22Rv1 (cell line): Measurements from ENCODE around the gene CLASP2.

Experiments used
- H3K27ac ChIP-seq: fragments of 450-650 bp; 2 replicates; pipeline ENCODE4 v1.5.1; 2017
- ZFX ChIP-seq: fragments of 450-650 bp; IDR thresholded peaks from 2 replicates; pipeline ENCODE4 v1.6.1; 2017; ENCODE audit warnings: antibody characterized with exemption, borderline replicate concordance
- TF ChIP-seq, protein P1 (sequence below): fragments of 450-650 bp; IDR thresholded peaks from 2 replicates; pipeline ENCODE4 v1.5.1; 2017; ENCODE audit warnings: mild to moderate bottlenecking

Gene CLASP2

DNA sequence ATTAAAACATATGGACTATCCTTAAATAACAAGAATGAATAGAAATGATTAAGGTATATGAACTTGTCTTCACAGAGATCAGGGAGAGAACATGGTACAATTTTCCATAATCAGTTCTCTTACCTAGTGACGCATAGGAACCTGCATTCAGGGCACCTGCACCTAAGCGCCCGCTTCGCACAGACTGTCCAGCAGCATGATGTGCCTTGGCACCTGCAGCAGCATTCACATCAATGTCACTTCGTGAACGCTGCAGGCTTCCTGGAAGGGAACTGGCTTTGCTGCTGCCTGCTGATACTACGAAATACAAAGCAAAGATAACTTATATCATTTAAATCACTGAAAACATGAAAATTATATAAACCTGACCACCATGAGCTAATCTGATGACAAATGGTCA, 115.2 kb downstream of the CLASP2 start:
- no peak overlapping the region for H3K27ac ChIP-seq
- no peak for TF ChIP-seq ZFX
- TF ChIP-seq, protein P1, sequence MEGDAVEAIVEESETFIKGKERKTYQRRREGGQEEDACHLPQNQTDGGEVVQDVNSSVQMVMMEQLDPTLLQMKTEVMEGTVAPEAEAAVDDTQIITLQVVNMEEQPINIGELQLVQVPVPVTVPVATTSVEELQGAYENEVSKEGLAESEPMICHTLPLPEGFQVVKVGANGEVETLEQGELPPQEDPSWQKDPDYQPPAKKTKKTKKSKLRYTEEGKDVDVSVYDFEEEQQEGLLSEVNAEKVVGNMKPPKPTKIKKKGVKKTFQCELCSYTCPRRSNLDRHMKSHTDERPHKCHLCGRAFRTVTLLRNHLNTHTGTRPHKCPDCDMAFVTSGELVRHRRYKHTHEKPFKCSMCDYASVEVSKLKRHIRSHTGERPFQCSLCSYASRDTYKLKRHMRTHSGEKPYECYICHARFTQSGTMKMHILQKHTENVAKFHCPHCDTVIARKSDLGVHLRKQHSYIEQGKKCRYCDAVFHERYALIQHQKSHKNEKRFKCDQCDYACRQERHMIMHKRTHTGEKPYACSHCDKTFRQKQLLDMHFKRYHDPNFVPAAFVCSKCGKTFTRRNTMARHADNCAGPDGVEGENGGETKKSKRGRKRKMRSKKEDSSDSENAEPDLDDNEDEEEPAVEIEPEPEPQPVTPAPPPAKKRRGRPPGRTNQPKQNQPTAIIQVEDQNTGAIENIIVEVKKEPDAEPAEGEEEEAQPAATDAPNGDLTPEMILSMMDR: no peak

DNA sequence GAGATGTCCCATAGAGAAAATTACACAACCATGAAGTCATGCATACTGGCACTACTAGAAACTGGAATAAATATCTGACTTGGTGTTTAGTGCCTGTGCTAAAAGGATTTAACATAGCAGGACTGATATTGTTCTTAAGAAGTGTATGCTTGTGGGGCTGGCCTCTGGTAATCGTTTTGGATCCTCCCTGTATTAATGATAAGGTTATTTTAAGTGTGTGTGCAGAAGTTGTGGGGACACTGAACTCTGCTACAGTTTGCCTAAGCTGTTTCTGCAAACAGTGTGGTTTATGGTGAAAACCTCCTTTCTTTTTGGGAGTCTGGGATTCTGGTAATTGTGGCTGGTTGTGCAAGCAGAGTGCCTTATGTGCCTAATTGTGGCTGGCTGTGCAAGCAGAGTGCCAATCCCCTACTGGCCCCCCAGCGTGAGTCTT, 120.8 kb downstream of the CLASP2 start:
- TF ChIP-seq ZFX: no peak
- TF ChIP-seq, protein P1: no peak
- H3K27ac ChIP-seq: no peak overlapping the region

DNA sequence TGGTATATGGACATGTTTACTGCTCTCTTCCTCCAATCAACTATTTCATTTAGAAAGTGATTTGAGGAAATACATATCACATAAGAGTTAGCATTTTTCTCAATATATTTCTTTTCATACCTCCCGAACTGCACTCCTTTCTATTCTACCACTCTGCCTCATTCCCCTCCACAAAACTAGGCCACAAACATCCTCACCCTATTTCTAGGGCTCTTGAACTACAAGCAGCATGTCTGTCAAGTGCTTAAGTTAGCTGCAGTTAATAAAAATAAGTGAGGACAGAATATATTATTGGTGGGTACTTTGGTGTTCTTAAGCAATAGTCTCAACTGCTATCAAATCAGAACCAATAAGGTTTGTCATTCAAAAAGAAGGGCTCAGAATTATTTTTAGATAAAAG, 125.1 kb downstream of the CLASP2 start:
- no peak overlapping the region for H3K27ac ChIP-seq
- TF ChIP-seq, protein P1: no peak
- no peak for TF ChIP-seq ZFX

DNA sequence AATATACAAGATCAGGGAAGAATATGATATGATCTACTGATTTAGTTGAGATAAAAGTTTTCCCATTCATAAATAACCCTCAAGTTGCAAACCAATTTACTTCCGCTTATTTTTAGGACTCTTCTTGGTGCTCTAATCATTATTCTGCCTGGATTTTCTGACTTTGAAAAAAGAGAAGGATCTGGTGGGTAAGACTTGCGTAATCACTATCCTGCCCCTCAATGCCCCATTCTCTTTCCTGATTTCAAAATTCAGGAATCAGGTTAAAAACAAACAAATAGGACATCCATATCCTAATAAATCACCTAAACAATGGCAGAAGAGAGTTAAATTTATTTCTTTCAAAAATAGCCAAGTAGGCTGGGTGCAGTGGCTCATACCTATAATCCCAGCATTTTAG, 127.5 kb downstream of the CLASP2 start:
- TF ChIP-seq, protein P1: no peak
- no peak for TF ChIP-seq ZFX
- no peak overlapping the region for H3K27ac ChIP-seq

DNA sequence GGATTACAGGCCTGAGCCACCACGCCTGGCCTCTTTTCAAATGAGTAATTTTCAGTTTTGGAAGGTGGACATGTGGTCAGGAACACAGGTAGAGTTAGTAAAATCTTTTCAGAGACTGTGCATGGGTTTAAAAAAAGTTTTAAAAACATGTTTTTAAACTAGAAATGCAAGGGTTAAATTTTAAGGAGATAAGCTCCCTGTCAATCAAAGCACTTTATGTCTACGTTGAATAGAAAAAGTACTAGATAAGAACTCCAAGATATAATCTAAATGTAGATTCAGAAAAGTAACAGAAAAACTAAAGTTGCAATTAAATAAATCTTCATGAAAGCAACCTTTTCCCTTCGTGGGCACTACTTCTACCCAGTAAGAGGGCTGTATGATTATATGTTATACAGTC, 131.7 kb downstream of the CLASP2 start:
- TF ChIP-seq, protein P1: no peak
- TF ChIP-seq ZFX: no peak
- no peak overlapping the region for H3K27ac ChIP-seq

DNA sequence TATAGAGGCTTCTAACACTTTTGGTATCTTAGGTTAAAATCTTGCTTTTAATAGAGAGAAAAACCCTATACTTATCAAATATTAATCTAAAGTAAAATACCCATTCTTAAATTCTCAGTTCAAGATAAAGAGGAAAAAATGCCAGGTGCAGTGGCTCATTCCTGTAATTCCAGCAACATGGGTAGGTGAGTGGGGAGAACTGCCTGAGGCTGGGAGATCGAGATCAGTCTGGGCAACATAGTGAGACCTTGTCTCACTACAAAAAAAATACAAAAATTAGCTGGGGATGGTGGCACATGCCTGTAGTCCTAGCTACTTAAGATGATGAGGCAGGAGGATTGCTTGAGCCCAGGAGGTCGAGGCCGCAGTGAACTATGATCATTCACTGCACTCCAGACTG, 135.8 kb downstream of the CLASP2 start:
- TF ChIP-seq, protein P1: no peak
- TF ChIP-seq ZFX: no peak
- H3K27ac ChIP-seq: no peak overlapping the region

DNA sequence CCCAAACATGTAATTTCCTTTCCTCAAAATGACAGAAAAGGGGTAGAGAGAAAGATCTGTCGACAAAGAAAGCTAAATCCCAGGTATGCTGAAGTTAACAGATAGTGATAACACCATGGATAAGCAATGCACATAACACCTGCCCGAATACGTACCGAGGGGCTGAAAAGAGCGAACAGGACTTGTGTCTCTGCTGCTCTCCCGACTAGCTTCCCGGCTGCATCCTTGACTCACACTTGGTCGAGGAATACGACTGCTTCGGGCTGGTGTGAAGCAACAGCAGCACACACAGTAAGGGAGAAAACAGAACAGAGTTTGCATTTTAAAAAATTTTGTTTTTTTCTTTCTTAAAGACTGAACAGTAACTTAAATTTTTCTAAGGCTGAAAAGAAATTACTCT, 136.4 kb downstream of the CLASP2 start:
- TF ChIP-seq ZFX: no peak
- TF ChIP-seq, protein P1: no peak
- H3K27ac ChIP-seq: no peak overlapping the region
